Activated naive CD4-positive, alpha-beta T cell treated with anti-CD3 and anti-CD28 coated beads for 36 hours (primary cell): ENCODE results near the gene KCNF1. TPM values are rescaled to one million over a fixed set of nuclear protein-coding genes. Genes with fewer than 3 reads are reported as not detected.

ENCODE experiments used
- CTCF ChIA-PET: fragments of 350-600 bp; sonication (Branson Sonifier 250); formaldehyde crosslinking; loops from one replicate; lab custom pipeline; 2021; ENCODE audit warnings: antibody characterized with exemption; lab: Charles Lee
- DNase-seq: peaks from one replicate; pipeline ENCODE4 v3.0.0-alpha.2; 2020
- H3K27ac Mint-ChIP-seq: one replicate; pipeline ENCODE4 v1.8.0; 2021; ENCODE audit warnings: mild to moderate bottlenecking, mixed read lengths
- H3K27me3 Mint-ChIP-seq: one replicate; pipeline ENCODE4 v1.8.0; 2021; ENCODE audit warnings: low read depth, mixed read lengths
- H3K36me3 Mint-ChIP-seq: one replicate; pipeline ENCODE4 v1.8.0; 2021; ENCODE audit warnings: low read depth, mixed read lengths
- H3K4me1 Mint-ChIP-seq: one replicate; pipeline ENCODE4 v1.8.0; 2021; ENCODE audit warnings: low read depth, mixed read lengths
- H3K4me3 Mint-ChIP-seq: one replicate; pipeline ENCODE4 v1.8.0; 2021; ENCODE audit warnings: mild to moderate bottlenecking, moderate library complexity, mixed read lengths
- H3K9me3 Mint-ChIP-seq: one replicate; pipeline ENCODE4 v1.8.0; 2021; ENCODE audit warnings: mixed read lengths
- intact Hi-C: fragments of 100-400 bp; cut with micrococcal nuclease; formaldehyde crosslinking; loops from one replicate; pipeline ENCODE4 v1.15.1; 2023
- total RNA-seq, 2 experiments: library from RNA; stranded (reverse); gene quantifications; one replicate each; pipeline ENCODE4 v1.2.3, GENCODE V29; 2021

The KCNF1 gene
- total RNA-seq, 2 experiments from 2014 or later = not detected

DNA sequence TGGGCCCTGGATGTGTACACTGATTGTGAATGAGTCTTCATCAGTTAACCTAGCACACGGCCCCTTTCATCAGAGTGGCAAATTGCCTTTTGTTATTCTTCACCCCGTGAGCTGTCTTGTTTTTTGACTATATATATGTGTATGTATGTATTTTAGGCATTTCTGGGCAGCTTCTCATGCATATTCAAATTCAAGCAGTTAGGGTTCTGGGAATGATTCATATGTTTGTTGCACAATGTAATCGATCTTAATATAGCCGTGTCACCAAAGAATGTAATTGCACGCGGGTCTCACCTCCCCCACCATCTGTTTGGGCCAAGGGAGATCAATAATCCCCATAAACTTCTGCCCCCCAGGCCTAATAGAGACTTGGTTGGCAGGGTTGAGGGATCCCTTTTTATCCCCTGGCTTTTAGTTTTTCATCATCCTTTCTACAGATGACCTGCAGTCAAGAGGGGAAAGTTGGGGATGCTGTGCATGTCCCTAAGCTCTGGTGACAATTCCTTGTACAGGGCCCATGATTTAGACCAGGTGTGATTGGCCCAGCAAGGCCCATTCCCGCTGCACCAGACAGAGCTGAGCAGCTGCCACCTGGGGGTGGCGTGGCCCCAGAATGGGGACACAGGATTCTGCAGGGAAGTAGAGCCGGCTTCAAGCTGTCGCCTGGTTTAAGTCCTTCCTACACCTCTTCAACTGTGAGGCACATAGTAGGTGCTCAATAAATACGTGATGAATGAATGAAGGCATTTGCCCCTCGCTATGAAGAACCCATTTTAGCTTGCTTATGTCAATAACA lies 19.2 kb downstream of the KCNF1 start:
- peaks cover 2% of the 10 kb centered on the region for H3K27me3 Mint-ChIP-seq
- H3K4me3 Mint-ChIP-seq = no peak overlapping the region
- intact Hi-C loops = no loop called here
- H3K27ac Mint-ChIP-seq = no peak overlapping the region
- H3K9me3 Mint-ChIP-seq = no peaks in the 10 kb centered on the region
- DNase-seq = no peak
- CTCF ChIA-PET = interaction anchor here (1.0 kb wide), 1 partner anchor 21 kb away, joined by 3 read pairs; no protein-coding TSS in a partner anchor
- no peaks in the 10 kb centered on the region for H3K4me1 Mint-ChIP-seq
- H3K36me3 Mint-ChIP-seq = no peaks in the 10 kb centered on the region

DNA sequence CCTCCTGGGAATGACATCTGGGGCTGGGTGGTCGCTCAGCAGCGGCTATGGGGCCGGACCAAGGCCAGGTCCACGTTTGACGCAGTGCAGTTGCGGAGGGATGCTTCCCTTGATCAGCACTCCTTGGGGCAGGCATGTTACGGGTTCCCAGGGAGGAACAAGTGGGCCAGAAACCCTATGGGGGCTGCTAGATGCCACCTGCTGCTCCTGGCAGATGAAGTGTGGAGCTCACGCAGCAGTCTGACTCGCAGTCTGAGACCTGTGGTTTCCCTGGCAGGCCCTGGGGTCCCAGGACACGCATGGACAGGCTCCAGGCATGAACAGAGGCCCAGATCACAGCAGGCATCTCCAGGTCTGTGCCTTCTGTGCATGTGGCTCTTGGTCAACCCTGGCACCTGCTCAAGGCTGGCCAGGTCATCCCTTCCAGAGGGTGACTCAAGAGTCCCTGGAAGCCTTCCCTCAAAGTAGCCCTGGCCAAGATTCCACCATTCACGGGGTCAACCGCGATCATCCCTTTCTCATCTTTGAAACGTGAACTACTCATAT lies 20.0 kb downstream of the KCNF1 start:
- H3K36me3 Mint-ChIP-seq = no peaks in the 10 kb centered on the region
- H3K4me1 Mint-ChIP-seq = no peaks in the 10 kb centered on the region
- CTCF ChIA-PET = interaction anchor here (1.0 kb wide), 1 partner anchor 22 kb away, joined by 3 read pairs; no protein-coding TSS in a partner anchor
- intact Hi-C loops = no loop called here
- no peak overlapping the region for H3K27ac Mint-ChIP-seq
- no peaks in the 10 kb centered on the region for H3K9me3 Mint-ChIP-seq
- no peak overlapping the region for H3K4me3 Mint-ChIP-seq
- H3K27me3 Mint-ChIP-seq = peaks cover 2% of the 10 kb centered on the region
- DNase-seq = no peak

DNA sequence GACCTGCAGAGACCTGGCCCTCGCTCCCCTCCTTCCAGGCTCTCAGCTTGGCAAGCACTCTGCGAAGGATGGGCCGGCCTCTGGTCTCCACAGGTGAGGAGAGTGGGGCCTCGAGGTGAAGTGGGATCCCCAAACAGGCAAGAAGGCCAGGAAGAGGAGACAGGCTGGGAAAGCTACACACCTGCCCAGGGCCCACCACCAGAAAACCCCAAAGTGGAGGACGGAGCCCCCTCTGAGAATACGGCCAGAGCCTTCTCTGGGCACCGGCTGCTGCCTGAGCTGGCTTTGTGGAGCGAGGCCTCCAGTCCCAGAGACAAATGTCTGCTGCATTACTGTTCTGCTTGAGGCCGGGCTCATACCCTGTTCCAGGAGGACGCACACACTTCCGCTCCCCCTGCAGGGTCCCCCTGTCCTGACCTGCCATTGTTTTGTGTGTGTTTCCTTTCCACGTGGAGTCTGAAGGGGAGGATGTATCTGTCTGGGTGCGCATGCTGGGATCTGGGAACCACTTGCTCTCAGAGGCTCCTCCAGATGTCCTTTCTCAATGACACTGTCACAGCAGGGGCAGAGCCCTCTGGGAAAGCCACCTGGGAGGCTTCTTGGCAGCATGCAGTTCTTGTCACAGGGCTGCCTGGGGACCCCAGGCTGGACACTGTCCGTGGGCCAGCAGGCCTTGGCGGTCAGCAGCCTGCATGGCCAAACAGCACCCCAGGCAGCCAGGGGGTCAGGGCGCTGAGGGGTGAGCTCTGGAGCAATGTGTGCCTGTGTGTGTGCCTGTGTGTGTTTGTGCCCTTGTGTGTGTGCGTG lies 20.8 kb downstream of the KCNF1 start:
- no peak for DNase-seq
- intact Hi-C loops = no loop called here
- no peaks in the 10 kb centered on the region for H3K9me3 Mint-ChIP-seq
- peaks cover 2% of the 10 kb centered on the region for H3K27me3 Mint-ChIP-seq
- H3K4me1 Mint-ChIP-seq = no peaks in the 10 kb centered on the region
- no peaks in the 10 kb centered on the region for H3K36me3 Mint-ChIP-seq
- no peak overlapping the region for H3K4me3 Mint-ChIP-seq
- H3K27ac Mint-ChIP-seq = no peak overlapping the region
- CTCF ChIA-PET = interaction anchor here (1.0 kb wide), 1 partner anchor 23 kb away, joined by 3 read pairs; no protein-coding TSS in a partner anchor

DNA sequence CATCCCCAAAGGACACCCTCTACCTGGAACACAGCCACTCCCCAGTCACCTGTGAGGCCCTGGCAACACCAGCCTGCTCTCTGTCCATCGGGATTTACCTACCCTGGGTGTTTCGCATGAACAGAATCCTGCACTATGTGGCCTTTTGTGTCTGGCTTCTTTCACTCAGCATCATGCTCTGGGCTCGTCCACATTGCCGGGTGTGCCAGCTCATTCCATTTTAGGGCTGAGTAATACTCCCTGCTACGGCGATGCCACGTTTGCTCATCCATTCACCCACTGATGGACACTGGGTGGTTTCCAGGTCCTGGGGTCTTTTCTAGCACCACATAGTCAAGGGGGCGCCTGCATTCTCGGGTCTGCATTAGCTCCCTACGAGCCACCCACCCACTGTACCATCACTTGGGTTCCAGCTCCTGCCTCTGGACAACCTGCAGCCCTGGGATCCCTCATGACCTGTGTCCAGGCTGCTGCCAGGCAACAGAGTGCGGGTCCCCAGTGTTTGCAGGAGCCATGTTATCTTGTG lies 22.0 kb downstream of the KCNF1 start:
- intact Hi-C loops = no loop called here
- CTCF ChIA-PET = no interaction called here
- H3K36me3 Mint-ChIP-seq = no peaks in the 10 kb centered on the region
- H3K9me3 Mint-ChIP-seq = peaks cover under 1% of the 10 kb centered on the region
- H3K27ac Mint-ChIP-seq = no peak overlapping the region
- H3K27me3 Mint-ChIP-seq = peaks cover 2% of the 10 kb centered on the region
- no peak for DNase-seq
- H3K4me3 Mint-ChIP-seq = no peak overlapping the region
- no peaks in the 10 kb centered on the region for H3K4me1 Mint-ChIP-seq

GRCh38 chr2:10934308-10934978 lies 22.7 kb downstream of the KCNF1 start:
- Mint-ChIP-seq H3K4me3 (no peak overlapping the region), H3K27ac (no peak overlapping the region), H3K27me3 (peaks cover 2% of the 10 kb centered on the region), H3K4me1 (no peaks in the 10 kb centered on the region), H3K9me3 (peaks cover 8% of the 10 kb centered on the region), H3K36me3 (no peaks in the 10 kb centered on the region)
- intact Hi-C loops = no loop called here
- CTCF ChIA-PET = interaction anchor here (0.6 kb wide), 1 partner anchor 182 kb away, joined by 4 read pairs; no protein-coding TSS in a partner anchor
- no peak for DNase-seq

DNA sequence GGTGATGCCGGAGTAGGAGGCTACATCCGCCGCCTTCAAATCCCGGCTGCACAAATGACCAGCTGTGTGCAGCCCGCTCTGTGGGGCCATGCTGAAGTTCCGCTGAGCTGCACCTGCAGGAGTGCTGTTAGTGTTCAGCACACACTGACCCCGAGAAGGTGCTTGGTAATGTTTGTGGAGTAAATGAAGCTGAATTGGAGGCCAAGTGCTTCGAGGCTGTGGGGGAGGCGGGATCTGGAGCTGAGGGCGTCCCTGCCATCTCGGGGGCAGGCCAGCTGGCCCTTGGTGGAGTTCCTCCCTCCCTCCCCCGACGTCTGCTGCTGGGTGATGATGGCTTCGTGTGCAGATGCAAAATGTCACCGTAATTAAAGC lies 23.2 kb downstream of the KCNF1 start:
- CTCF ChIA-PET = interaction anchor here (0.6 kb wide), 1 partner anchor 183 kb away, joined by 4 read pairs; no protein-coding TSS in a partner anchor
- Mint-ChIP-seq H3K4me1 (no peaks in the 10 kb centered on the region), H3K27ac (no peak overlapping the region), H3K4me3 (no peak overlapping the region), H3K27me3 (peaks cover 2% of the 10 kb centered on the region), H3K36me3 (no peaks in the 10 kb centered on the region), H3K9me3 (peaks cover 10% of the 10 kb centered on the region)
- intact Hi-C loops = no loop called here
- DNase-seq = no peak

DNA sequence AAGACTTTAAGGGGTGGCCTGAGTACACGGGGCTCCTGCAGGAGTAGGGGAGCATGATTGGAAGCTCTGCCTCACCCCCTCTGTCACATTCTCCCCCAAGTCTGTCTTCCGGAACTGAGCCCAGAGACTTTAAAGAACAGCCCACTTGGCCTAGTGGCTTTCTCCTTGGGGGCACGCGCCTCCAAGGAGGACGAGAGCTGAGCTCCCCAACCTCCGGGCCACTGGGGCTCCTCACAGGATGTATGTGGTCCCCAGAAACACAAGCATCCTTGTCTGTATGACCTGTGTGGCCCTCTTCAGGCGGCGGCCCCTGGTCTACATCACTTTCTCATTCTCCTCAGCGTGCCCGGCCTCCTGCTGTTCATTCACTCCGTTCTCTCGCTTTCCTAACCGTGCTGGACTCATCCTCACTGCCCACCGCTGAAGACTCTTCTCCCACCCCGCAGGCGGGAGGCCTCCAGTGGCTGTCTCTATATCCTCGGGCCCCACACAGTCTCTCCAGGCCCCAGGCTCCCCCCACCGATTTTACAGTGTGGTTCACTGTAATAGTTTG lies 23.7 kb downstream of the KCNF1 start:
- H3K27ac Mint-ChIP-seq = no peak overlapping the region
- DNase-seq = no peak
- H3K4me1 Mint-ChIP-seq = no peaks in the 10 kb centered on the region
- H3K36me3 Mint-ChIP-seq = no peaks in the 10 kb centered on the region
- CTCF ChIA-PET = no interaction called here
- intact Hi-C loops = no loop called here
- H3K27me3 Mint-ChIP-seq = peaks cover 2% of the 10 kb centered on the region
- peaks cover 10% of the 10 kb centered on the region for H3K9me3 Mint-ChIP-seq
- H3K4me3 Mint-ChIP-seq = no peak overlapping the region

DNA sequence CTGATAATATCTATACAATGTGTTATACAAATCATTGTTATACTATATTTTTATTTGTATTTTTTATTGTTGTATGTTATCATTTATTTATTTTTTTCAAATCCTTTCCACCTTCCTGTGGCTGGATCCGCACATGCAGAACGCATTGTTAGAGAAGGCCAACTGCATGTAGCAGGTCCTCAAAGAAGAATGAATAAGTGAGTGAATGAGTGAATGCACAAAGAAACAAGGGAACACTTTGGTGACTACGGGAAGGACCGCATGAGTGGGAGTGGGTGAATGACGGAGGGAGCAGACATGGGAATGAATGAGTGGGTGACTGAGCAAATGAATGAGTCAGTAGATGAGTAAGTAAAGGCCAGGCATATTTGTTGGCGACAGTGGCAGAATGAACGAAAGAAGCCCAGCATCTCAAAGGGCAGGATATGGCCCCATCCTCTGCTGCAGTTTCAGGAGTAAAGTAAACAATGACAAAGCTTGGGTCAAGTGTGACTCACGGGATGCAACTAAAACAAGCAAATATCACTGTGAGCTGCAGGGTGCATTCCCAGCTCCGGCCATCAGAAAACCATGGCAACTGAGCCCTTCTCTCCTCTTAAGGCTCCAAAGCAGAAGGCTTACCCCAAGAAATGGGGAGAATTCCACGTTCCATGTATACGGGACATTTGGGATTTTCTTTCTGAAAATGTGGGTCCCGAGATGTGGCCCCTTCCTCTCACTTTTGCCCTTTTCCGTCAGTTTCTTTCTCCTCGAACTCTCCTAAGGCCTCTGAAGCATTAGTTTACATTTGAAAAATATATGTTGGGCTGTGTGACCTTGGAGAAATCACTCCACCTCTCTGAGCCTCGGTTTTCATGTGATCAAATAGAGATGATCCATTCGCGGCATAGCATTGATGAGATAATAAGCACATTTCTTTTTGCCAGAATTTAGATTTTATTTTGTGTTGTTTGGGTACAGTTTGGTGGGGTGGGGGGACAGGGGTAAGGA lies 24.5 kb downstream of the KCNF1 start:
- no peaks in the 10 kb centered on the region for H3K36me3 Mint-ChIP-seq
- H3K27me3 Mint-ChIP-seq = peaks cover 2% of the 10 kb centered on the region
- DNase-seq = no peak
- intact Hi-C loops = no loop called here
- H3K27ac Mint-ChIP-seq = no peak overlapping the region
- H3K4me3 Mint-ChIP-seq = no peak overlapping the region
- H3K4me1 Mint-ChIP-seq = no peaks in the 10 kb centered on the region
- CTCF ChIA-PET = no interaction called here
- H3K9me3 Mint-ChIP-seq = peaks cover 10% of the 10 kb centered on the region

- H3K27me3 Mint-ChIP-seq = peaks cover 3% of the 10 kb centered on the region
- H3K27ac Mint-ChIP-seq = no peak overlapping the region
- peaks cover 10% of the 10 kb centered on the region for H3K9me3 Mint-ChIP-seq
- H3K4me1 Mint-ChIP-seq = no peaks in the 10 kb centered on the region
- no peak for DNase-seq
- CTCF ChIA-PET = no interaction called here
- no peaks in the 10 kb centered on the region for H3K36me3 Mint-ChIP-seq
- no peak overlapping the region for H3K4me3 Mint-ChIP-seq
- intact Hi-C loops = no loop called here
These were observed 27.3 kb downstream of the KCNF1 start for GRCh38 chr2:10939058-10939457.

GRCh38 chr2:10940596-10940995 lies 28.9 kb downstream of the KCNF1 start:
- no peak for DNase-seq
- peaks cover 3% of the 10 kb centered on the region for H3K27me3 Mint-ChIP-seq
- H3K27ac Mint-ChIP-seq = no peak overlapping the region
- no peaks in the 10 kb centered on the region for H3K4me1 Mint-ChIP-seq
- H3K36me3 Mint-ChIP-seq = no peaks in the 10 kb centered on the region
- peaks cover 10% of the 10 kb centered on the region for H3K9me3 Mint-ChIP-seq
- H3K4me3 Mint-ChIP-seq = no peak overlapping the region
- CTCF ChIA-PET = no interaction called here
- intact Hi-C loops = no loop called here

DNA sequence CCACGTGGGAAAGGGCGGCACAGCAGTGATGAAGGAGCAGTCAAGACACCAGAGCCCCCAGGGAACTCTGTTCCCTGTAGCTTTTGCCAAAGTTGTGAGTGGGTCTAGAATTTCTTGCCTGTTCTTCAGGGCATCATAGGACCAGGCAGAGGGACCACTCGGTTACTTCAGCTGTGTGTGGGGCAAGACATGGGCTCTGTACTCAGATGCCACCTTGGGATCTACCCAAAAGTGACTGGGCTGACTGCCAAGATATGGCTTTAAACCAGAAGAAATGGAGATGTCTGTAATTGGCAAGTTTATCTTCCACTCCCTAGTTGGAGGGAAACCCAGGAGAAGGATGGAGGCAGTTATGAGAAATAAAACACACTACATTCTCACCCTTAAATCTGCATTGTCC lies 29.6 kb downstream of the KCNF1 start:
- Mint-ChIP-seq H3K4me3 (no peak overlapping the region), H3K27ac (no peak overlapping the region), H3K27me3 (peaks cover 6% of the 10 kb centered on the region), H3K4me1 (no peaks in the 10 kb centered on the region), H3K9me3 (peaks cover 10% of the 10 kb centered on the region), H3K36me3 (no peaks in the 10 kb centered on the region)
- DNase-seq = no peak
- CTCF ChIA-PET = no interaction called here
- intact Hi-C loops = no loop called here
